ENCODE measurements around the gene HOXD9. TPM values are rescaled to one million over a fixed set of nuclear protein-coding genes. Genes with fewer than 3 reads are reported as not detected.

The HOXD9 gene
- total RNA-seq, 1 donor from 2014 or later = not detected

- no peak for DNase-seq (ENCODE audit: low spot score)
- H3F3A ChIP-seq (ENCODE audit: low read depth) = no peaks in the 10 kb centered on the region
- H3K36me3 Mint-ChIP-seq = no peaks in the 10 kb centered on the region
- H3K4me2 ChIP-seq = no peak overlapping the region
- H3K27me3 ChIP-seq = peaks cover 100% of the 10 kb centered on the region
- H2AFZ ChIP-seq (replicated peaks) = no peak overlapping the region
- no peaks in the 10 kb centered on the region for H3K4me1 ChIP-seq
- H3K36me3 ChIP-seq = no peaks in the 10 kb centered on the region
- H3K9me3 ChIP-seq (ENCODE audit: low read depth) = no peaks in the 10 kb centered on the region
- H3K9ac ChIP-seq = no peak overlapping the region
- H4K20me1 ChIP-seq (ENCODE audit: low read depth) = peaks cover 96% of the 10 kb centered on the region
- H3K27ac Mint-ChIP-seq = no peak overlapping the region
- no peaks in the 10 kb centered on the region for H3K79me2 ChIP-seq (ENCODE audit: low read depth)
- no peak overlapping the region for H3K4me3 ChIP-seq
- no peak overlapping the region for H3K27ac ChIP-seq
- peaks cover 2% of the 10 kb centered on the region for H3K4me1 Mint-ChIP-seq
- peaks cover 94% of the 10 kb centered on the region for H3K27me3 Mint-ChIP-seq (ENCODE audit: insufficient read depth, low read depth)
- H3K9me3 Mint-ChIP-seq = peaks cover 7% of the 10 kb centered on the region
- TF ChIP-seq, protein P1, sequence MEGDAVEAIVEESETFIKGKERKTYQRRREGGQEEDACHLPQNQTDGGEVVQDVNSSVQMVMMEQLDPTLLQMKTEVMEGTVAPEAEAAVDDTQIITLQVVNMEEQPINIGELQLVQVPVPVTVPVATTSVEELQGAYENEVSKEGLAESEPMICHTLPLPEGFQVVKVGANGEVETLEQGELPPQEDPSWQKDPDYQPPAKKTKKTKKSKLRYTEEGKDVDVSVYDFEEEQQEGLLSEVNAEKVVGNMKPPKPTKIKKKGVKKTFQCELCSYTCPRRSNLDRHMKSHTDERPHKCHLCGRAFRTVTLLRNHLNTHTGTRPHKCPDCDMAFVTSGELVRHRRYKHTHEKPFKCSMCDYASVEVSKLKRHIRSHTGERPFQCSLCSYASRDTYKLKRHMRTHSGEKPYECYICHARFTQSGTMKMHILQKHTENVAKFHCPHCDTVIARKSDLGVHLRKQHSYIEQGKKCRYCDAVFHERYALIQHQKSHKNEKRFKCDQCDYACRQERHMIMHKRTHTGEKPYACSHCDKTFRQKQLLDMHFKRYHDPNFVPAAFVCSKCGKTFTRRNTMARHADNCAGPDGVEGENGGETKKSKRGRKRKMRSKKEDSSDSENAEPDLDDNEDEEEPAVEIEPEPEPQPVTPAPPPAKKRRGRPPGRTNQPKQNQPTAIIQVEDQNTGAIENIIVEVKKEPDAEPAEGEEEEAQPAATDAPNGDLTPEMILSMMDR (IDR thresholded peaks at IDR 0.05) = no peak
- TF ChIP-seq EZH2phosphoT487 (IDR thresholded peaks at IDR 0.05) = peak; percentile 84
- peak; percentile 74 for TF ChIP-seq EZH2 (IDR thresholded peaks at IDR 0.05)
- no peak overlapping the region for H3K4me3 Mint-ChIP-seq
Measured at GRCh38 chr2:176152350-176153181, 30.0 kb downstream of the HOXD9 start.

- Mint-ChIP-seq H3K4me3 (no peak overlapping the region), H3K36me3 (no peaks in the 10 kb centered on the region), H3K9me3 (peaks cover 7% of the 10 kb centered on the region), H3K27me3 (ENCODE audit: insufficient read depth, low read depth) (peaks cover 92% of the 10 kb centered on the region), H3K4me1 (peaks cover 9% of the 10 kb centered on the region), H3K27ac (no peak overlapping the region)
- no peaks in the 10 kb centered on the region for H3K4me1 ChIP-seq
- no peaks in the 10 kb centered on the region for H3K79me2 ChIP-seq (ENCODE audit: low read depth)
- no peaks in the 10 kb centered on the region for H3K36me3 ChIP-seq
- H3F3A ChIP-seq (ENCODE audit: low read depth) = no peaks in the 10 kb centered on the region
- no peak overlapping the region for H3K9ac ChIP-seq
- no peak overlapping the region for H3K27ac ChIP-seq
- H3K4me2 ChIP-seq = no peak overlapping the region
- no peak overlapping the region for H3K4me3 ChIP-seq
- H3K27me3 ChIP-seq = peaks cover 100% of the 10 kb centered on the region
- peaks cover 96% of the 10 kb centered on the region for H4K20me1 ChIP-seq (ENCODE audit: low read depth)
- DNase-seq (ENCODE audit: low spot score) = peak; percentile 36
- no peak overlapping the region for H2AFZ ChIP-seq (replicated peaks)
- TF ChIP-seq EZH2phosphoT487 (IDR thresholded peaks at IDR 0.05) (no peak), EZH2 (IDR thresholded peaks at IDR 0.05) (no peak)
- TF ChIP-seq, protein P1 (IDR thresholded peaks at IDR 0.05) = no peak
- no peaks in the 10 kb centered on the region for H3K9me3 ChIP-seq (ENCODE audit: low read depth)
Measured at GRCh38 chr2:176154576-176155252, 32.2 kb downstream of the HOXD9 start.

- DNase-seq (ENCODE audit: low spot score) = no peak
- no peaks in the 10 kb centered on the region for H3K36me3 Mint-ChIP-seq
- H3K4me3 Mint-ChIP-seq = no peak overlapping the region
Measured at GRCh38 chr2:176155356-176156044, 33.0 kb downstream of the HOXD9 start.

More at GRCh38 chr2:176155356-176156044, 33.0 kb downstream of the HOXD9 start:
- H3K27ac ChIP-seq = no peak overlapping the region
- no peaks in the 10 kb centered on the region for H3F3A ChIP-seq (ENCODE audit: low read depth)
- H3K36me3 ChIP-seq = no peaks in the 10 kb centered on the region
- Mint-ChIP-seq H3K27ac (no peak overlapping the region), H3K27me3 (ENCODE audit: insufficient read depth, low read depth) (peaks cover 92% of the 10 kb centered on the region), H3K9me3 (peaks cover 7% of the 10 kb centered on the region), H3K4me1 (peaks cover 9% of the 10 kb centered on the region)
- peaks cover 100% of the 10 kb centered on the region for H3K27me3 ChIP-seq
- H3K9ac ChIP-seq = no peak overlapping the region
- no peaks in the 10 kb centered on the region for H3K9me3 ChIP-seq (ENCODE audit: low read depth)
- H3K79me2 ChIP-seq (ENCODE audit: low read depth) = no peaks in the 10 kb centered on the region
- no peaks in the 10 kb centered on the region for H3K4me1 ChIP-seq
- no peak overlapping the region for H3K4me2 ChIP-seq
- H3K4me3 ChIP-seq = no peak overlapping the region
- H2AFZ ChIP-seq (replicated peaks) = no peak overlapping the region
- TF ChIP-seq, protein P1 (IDR thresholded peaks at IDR 0.05) = no peak
- TF ChIP-seq EZH2phosphoT487 (IDR thresholded peaks at IDR 0.05) = no peak
- TF ChIP-seq EZH2 (IDR thresholded peaks at IDR 0.05) = no peak
- H4K20me1 ChIP-seq (ENCODE audit: low read depth) = peaks cover 96% of the 10 kb centered on the region

Measured in neural progenitor cell (in vitro differentiated cells).